Activated CD4-positive, alpha-beta T cell treated with anti-CD3 and anti-CD28 coated beads, Interleukin-2, amount 10 ng/mL, durations not matched to agents 7 days and 5 days (primary cell): ENCODE results near the gene DAPK2. TPM values are rescaled to one million over a fixed set of nuclear protein-coding genes. Genes with fewer than 3 reads are reported as not detected.

Source experiments
- CTCF ChIA-PET: fragments of 350-600 bp; sonication (Branson Sonifier 250); formaldehyde crosslinking; loops from one replicate; lab custom pipeline; 2021; ENCODE audit warnings: antibody characterized with exemption; lab: Charles Lee
- POLR2A ChIA-PET: fragments of 350-600 bp; sonication (Branson Sonifier 250); formaldehyde crosslinking; loops from one replicate; lab custom pipeline; 2021; ENCODE audit warnings: antibody characterized with exemption; lab: Charles Lee
- DNase-seq: peaks from one replicate; pipeline ENCODE4 v3.0.0-alpha.2; 2020
- H3K27ac Mint-ChIP-seq: one replicate; pipeline ENCODE4 v1.8.0; 2021; ENCODE audit warnings: mild to moderate bottlenecking, moderate library complexity, mixed read lengths
- H3K27me3 Mint-ChIP-seq: one replicate; pipeline ENCODE4 v1.8.0; 2021; ENCODE audit warnings: mixed read lengths
- H3K36me3 Mint-ChIP-seq: one replicate; pipeline ENCODE4 v1.8.0; 2021; ENCODE audit warnings: low read depth, mixed read lengths
- H3K4me1 Mint-ChIP-seq: one replicate; pipeline ENCODE4 v1.8.0; 2021; ENCODE audit warnings: mixed read lengths
- H3K4me3 Mint-ChIP-seq: one replicate; pipeline ENCODE4 v1.8.0; 2021; ENCODE audit warnings: mild to moderate bottlenecking, moderate library complexity, mixed read lengths
- H3K9me3 Mint-ChIP-seq: one replicate; pipeline ENCODE4 v1.8.0; 2021; ENCODE audit warnings: mixed read lengths
- total RNA-seq, 2 experiments: library from RNA; stranded (reverse); gene quantifications; one replicate each; pipeline ENCODE4 v1.2.3, GENCODE V29; 2021

Gene DAPK2
- total RNA-seq, 2 experiments from 2014 or later = 0.83 to 0.87 TPM

DNA sequence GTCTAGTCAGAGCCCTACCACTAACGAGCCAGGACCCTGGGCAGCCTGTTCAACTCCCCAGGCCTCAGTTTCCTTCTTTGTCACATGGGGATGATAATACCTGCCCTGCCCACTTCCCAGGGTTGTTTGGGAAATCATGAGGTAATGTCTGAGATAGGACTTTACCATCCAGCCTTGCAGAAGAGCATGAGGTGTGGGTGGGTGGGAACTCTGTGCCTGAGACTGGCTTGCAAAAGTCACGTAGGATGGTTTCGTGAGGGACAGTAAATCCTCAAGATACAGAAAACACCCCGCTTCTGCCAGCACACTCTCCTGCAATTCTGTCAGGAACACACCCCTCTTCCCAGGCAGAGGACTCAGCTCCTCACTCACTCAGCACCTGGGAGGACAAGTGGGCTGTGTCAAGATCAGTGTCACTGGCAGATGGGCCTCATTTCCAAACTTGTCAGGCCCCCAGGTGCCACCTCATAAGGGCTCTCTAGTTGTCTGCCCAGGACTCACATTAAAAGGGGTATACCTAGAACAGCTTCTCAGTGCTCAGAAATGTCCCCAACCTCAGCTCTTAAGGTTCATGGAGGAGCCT lies 58.4 kb downstream of the DAPK2 start:
- CTCF ChIA-PET = interaction anchor here (0.6 to 1.4 kb wide), 4 partner anchors 15 to 217 kb away, joined by 3 to 5 read pairs (median 3); no protein-coding TSS in a partner anchor
- POLR2A ChIA-PET = no interaction called here
- Mint-ChIP-seq H3K36me3 (no peaks in the 10 kb centered on the region), H3K27me3 (no peaks in the 10 kb centered on the region), H3K27ac (no peak overlapping the region), H3K4me3 (no peak overlapping the region), H3K9me3 (no peaks in the 10 kb centered on the region), H3K4me1 (peaks cover 8% of the 10 kb centered on the region)
- no peak for DNase-seq

DNA sequence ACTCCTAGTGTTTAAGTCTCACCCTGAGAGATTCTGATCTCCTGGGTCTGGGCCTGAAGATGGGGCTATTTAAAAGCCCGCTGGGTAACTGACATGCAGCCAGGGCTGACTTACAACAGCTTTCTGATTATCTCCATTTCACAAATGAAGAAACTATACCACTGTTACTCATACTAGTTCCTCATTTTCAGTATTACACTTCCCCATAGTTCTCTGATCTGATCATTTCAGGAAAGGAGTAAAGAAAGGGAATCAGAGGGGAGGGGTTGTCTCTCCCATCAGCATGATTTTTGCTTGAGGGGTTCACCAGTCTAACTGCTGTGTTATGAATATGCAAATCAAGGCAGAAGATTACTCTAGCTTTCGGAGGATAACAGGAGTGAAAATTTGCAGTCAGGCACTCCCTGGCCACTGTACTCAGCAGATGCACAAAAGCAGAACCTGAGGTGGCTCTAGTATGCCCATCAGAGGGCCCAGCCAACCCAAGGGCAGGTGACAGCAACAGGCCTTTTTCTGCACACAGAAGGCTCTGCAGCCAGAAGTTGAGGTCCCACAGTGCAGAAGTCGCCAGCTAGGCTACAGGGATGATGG lies 59.4 kb downstream of the DAPK2 start:
- no peaks in the 10 kb centered on the region for H3K36me3 Mint-ChIP-seq
- ChIA-PET POLR2A (no interaction called here), CTCF (interaction anchor here (1.4 to 2.9 kb wide), 3 partner anchors 15 to 41 kb away, joined by 3 to 13 read pairs (median 9); no protein-coding TSS in a partner anchor)
- H3K27ac Mint-ChIP-seq = no peak overlapping the region
- H3K4me1 Mint-ChIP-seq = peaks cover 7% of the 10 kb centered on the region
- no peak for DNase-seq
- no peaks in the 10 kb centered on the region for H3K9me3 Mint-ChIP-seq
- H3K27me3 Mint-ChIP-seq = no peaks in the 10 kb centered on the region
- no peak overlapping the region for H3K4me3 Mint-ChIP-seq

- CTCF ChIA-PET = interaction anchor here (2.2 to 2.9 kb wide), 2 partner anchors 15 to 17 kb away, joined by 9 to 13 read pairs; no protein-coding TSS in a partner anchor
- Mint-ChIP-seq H3K27me3 (no peaks in the 10 kb centered on the region), H3K4me1 (peaks cover 6% of the 10 kb centered on the region), H3K27ac (no peak overlapping the region), H3K9me3 (no peaks in the 10 kb centered on the region), H3K4me3 (no peak overlapping the region), H3K36me3 (no peaks in the 10 kb centered on the region)
- POLR2A ChIA-PET = no interaction called here
- DNase-seq = no peak
Observed at GRCh38 chr15:63986185-63986680, 60.1 kb downstream of the DAPK2 start.

DNA sequence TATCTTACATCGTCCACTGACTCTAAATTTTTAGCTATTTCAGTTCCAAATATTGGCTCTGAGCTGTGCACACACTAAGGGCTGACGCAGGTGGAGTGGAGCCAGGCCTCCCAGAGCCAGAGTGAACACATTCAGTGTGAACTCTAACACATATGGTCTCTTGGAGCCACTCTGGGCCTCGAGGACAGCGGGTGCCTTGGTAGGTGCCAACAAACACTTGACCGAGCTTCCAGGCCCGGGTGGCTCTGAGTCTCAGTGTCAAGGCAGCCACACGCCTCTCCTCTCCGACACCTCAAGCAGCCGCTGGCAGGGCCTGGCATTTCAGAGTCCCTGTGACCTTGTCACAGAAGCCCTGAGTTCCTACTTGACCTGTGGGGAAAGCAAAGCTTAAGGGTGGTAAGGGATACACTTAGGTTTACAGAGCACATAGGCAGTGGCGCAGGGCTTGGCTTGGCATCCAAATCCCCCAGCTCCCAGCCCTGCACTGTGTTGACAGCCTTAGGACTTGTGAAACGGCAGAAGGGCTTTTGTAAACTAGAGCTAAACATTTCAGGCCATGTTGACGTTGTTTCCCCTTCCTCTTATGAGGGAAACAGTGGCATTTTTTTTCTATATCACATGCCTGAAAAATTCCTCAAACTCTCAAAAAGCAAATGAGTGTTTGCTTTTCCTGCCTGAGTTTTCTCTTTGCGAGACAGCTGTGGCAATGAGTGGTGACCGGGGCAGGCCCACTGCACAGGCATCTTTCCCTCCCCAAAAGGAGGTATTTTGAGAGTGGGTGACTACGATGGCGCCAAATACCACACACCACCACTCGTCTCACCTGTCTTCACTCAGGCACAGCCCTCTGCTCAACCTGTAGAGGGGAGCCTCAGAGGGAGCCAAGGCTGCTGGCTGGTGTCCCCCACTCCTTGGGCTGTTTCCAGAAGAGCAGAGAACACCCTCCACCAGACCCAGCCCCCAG lies 60.8 kb downstream of the DAPK2 start:
- ChIA-PET CTCF (interaction anchor here (0.5 to 2.9 kb wide), 4 partner anchors 14 to 384 kb away, joined by 4 to 13 read pairs (median 7); partner anchors contain the start of gene DAPK2), POLR2A (interaction anchor here (0.6 kb wide), 1 partner anchor 25 kb away, joined by 3 read pairs; no protein-coding TSS in a partner anchor)
- Mint-ChIP-seq H3K27me3 (no peaks in the 10 kb centered on the region), H3K27ac (no peak overlapping the region), H3K4me3 (no peak overlapping the region), H3K4me1 (peaks cover 2% of the 10 kb centered on the region), H3K9me3 (no peaks in the 10 kb centered on the region), H3K36me3 (no peaks in the 10 kb centered on the region)
- DNase-seq = no peak

DNA sequence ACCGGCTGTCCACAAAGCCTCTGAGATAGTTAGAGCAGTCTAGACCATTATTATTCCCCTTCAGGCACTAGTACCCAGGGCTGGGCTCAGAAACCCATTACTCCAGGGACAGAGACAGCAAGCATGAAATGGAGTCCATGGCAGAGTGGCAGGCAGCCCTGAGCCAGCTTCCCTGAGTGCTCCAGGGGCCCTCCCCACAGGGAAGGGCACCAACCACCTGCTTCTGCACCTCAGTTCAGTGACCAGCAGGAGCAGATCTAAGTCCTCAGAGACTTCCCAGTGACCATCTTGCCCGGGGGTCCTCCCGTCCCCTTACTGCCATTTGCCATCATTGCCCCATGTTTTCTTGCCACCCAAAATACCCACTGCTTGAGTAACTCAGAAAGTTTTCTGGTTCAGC lies 62.0 kb downstream of the DAPK2 start:
- no peak for DNase-seq
- no peak overlapping the region for H3K27ac Mint-ChIP-seq
- POLR2A ChIA-PET = no interaction called here
- no peaks in the 10 kb centered on the region for H3K9me3 Mint-ChIP-seq
- peaks cover 2% of the 10 kb centered on the region for H3K4me1 Mint-ChIP-seq
- CTCF ChIA-PET = interaction anchor here (1.0 to 2.9 kb wide), 2 partner anchors 16 to 62 kb away, joined by 4 to 13 read pairs; partner anchors contain the start of gene DAPK2
- no peak overlapping the region for H3K4me3 Mint-ChIP-seq
- no peaks in the 10 kb centered on the region for H3K27me3 Mint-ChIP-seq
- H3K36me3 Mint-ChIP-seq = no peaks in the 10 kb centered on the region

GRCh38 chr15:63983061-63983711 lies 63.1 kb downstream of the DAPK2 start:
- Mint-ChIP-seq H3K27ac (no peak overlapping the region), H3K4me1 (peaks cover 2% of the 10 kb centered on the region), H3K36me3 (no peaks in the 10 kb centered on the region), H3K4me3 (no peak overlapping the region), H3K9me3 (no peaks in the 10 kb centered on the region), H3K27me3 (no peaks in the 10 kb centered on the region)
- no peak for DNase-seq
- ChIA-PET POLR2A (no interaction called here), CTCF (interaction anchor here (1.0 kb wide), 2 partner anchors 26 to 251 kb away, joined by 3 read pairs; no protein-coding TSS in a partner anchor)

- DNase-seq = no peak
- CTCF ChIA-PET = interaction anchor here (1.0 to 1.3 kb wide), 2 partner anchors 11 to 250 kb away, joined by 3 read pairs; no protein-coding TSS in a partner anchor
Observed at GRCh38 chr15:63982381-63982854, 63.9 kb downstream of the DAPK2 start.

GRCh38 chr15:63981596-63982320 lies 64.5 kb downstream of the DAPK2 start:
- CTCF ChIA-PET = interaction anchor here (0.6 to 1.3 kb wide), 2 partner anchors 11 to 1081 kb away, joined by 3 read pairs; no protein-coding TSS in a partner anchor

More at GRCh38 chr15:63982381-63982854, 63.9 kb downstream of the DAPK2 start:
- POLR2A ChIA-PET = no interaction called here
- Mint-ChIP-seq H3K9me3 (no peaks in the 10 kb centered on the region), H3K4me1 (peaks cover 2% of the 10 kb centered on the region), H3K36me3 (no peaks in the 10 kb centered on the region), H3K4me3 (no peak overlapping the region), H3K27me3 (no peaks in the 10 kb centered on the region), H3K27ac (no peak overlapping the region)

GRCh38 chr15:63979262-63979793 lies 67.0 kb downstream of the DAPK2 start:
- Mint-ChIP-seq H3K9me3 (no peaks in the 10 kb centered on the region), H3K4me3 (no peak overlapping the region), H3K36me3 (no peaks in the 10 kb centered on the region), H3K27ac (no peak overlapping the region), H3K27me3 (peaks cover 2% of the 10 kb centered on the region), H3K4me1 (no peaks in the 10 kb centered on the region)
- CTCF ChIA-PET = no interaction called here
- no peak for DNase-seq
- POLR2A ChIA-PET = no interaction called here

More at GRCh38 chr15:63981596-63982320, 64.5 kb downstream of the DAPK2 start:
- Mint-ChIP-seq H3K4me1 (no peaks in the 10 kb centered on the region), H3K27me3 (peaks cover 1% of the 10 kb centered on the region), H3K9me3 (no peaks in the 10 kb centered on the region), H3K27ac (no peak overlapping the region), H3K4me3 (no peak overlapping the region), H3K36me3 (no peaks in the 10 kb centered on the region)
- DNase-seq = no peak
- POLR2A ChIA-PET = no interaction called here

DNA sequence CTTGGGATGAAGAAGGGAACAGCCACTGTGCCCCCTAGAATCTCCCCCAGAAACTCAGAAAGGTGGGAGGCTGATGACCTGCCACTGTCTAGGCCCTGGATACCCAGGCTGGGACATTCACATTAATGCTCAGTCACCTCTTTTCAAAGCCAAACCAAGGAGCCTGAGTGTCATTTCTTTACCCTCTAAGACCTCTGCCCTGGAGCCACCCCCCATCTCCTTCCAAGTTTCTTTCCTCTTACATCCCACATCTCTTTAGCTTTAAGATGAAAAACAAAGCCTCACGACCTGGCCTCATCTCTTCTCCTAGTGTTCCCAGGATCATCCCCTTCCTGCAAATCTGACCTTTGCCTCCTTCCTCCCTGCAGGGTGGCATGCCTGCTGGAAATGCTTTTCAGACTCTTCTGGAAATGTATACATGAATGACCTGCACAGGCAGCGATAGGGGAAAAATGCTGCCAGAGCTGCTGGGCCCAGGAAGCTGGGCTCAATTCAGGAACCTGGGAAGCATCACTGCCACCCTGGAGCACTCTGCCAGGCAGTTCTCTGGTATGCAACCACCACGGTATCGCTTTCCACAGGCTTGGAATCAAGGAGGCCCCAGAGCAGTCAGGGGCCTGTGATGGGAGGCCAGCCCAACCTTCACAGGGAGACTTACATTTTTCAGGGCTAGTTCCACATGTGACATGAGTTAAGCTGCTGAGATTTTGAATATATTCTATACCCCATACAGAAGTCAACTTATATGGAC lies 67.6 kb downstream of the DAPK2 start:
- no peaks in the 10 kb centered on the region for H3K4me1 Mint-ChIP-seq
- ChIA-PET CTCF (no interaction called here), POLR2A (no interaction called here)
- H3K9me3 Mint-ChIP-seq = no peaks in the 10 kb centered on the region
- no peak overlapping the region for H3K27ac Mint-ChIP-seq
- no peak overlapping the region for H3K4me3 Mint-ChIP-seq
- no peak for DNase-seq
- peaks cover 2% of the 10 kb centered on the region for H3K27me3 Mint-ChIP-seq
- H3K36me3 Mint-ChIP-seq = no peaks in the 10 kb centered on the region
